NCI-H2107 treated with DMSO at 0.1 percent for 48 hours (cell line): ENCODE data around the gene CYP1A1.
"Not testable (repeated sequence)": the region's sequence is repeated elsewhere in the genome, so short reads cannot be mapped to it uniquely, and the experiment has no call there.

ENCODE experiments used
- DNase-seq: peaks from one replicate; lab custom pipeline; 2025; ENCODE audit not compliant: unreplicated experiment; lab: John Stamatoyannopoulos, UW

CYP1A1 gene

DNA sequence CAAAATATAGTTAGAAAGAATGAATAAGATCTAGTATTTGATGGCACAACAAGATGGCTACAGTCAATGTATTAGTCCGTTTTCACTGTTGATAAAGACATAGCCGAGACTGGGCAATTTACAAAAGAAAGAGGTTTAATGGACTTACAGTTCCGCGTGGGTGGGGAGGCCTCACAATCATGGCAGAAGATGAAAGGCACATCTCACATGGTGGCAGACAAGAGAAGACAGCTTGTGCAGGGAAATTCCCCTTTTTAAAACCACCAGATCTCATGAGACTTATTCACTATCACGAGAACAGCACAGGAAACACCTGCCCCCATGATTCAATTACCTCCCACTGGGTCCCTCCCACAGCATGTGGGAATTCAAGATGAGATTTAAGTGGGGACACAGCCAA lies 12.9 kb upstream of the CYP1A1 start:
- DNase-seq: not testable (repeated sequence)

DNA sequence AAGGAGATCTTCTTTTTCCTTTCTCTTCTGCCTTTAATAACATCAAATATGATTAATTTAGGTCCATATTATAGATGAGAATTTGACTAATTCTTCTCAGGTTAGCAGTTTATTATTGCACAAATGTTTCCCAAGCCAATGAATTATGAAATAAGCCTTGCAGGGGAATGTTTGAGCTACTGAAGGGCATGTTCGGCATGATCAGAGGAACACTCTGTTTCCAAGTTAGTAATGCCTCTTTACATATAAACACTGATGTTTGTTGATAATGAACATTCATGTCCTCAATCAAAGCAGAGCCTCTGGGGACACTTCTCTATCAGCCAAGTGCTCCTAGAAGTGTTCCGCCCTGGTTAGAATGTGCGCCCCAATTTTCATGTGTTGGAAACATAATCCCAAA lies 10.0 kb upstream of the CYP1A1 start:
- DNase-seq: no peak

DNA sequence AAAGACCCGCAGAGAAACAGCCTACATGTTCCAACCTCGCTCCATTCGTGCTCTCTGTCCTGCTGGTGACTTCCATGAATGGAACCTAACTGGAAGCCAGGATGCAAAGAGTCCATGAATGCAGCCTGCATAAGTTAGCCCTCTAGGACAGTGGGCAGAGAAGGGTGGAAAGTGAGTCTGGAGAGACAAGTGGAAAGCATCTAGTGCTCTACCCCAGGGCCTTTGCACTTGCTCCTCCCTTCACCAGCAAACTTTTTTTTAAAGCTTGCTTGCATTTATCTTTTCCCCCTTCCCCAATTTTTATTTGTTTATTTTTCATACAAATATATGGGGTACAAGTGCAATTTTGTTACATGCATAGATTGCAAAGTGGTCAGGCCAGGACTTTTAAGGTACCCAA lies 7.9 kb upstream of the CYP1A1 start:
- no peak for DNase-seq

DNA sequence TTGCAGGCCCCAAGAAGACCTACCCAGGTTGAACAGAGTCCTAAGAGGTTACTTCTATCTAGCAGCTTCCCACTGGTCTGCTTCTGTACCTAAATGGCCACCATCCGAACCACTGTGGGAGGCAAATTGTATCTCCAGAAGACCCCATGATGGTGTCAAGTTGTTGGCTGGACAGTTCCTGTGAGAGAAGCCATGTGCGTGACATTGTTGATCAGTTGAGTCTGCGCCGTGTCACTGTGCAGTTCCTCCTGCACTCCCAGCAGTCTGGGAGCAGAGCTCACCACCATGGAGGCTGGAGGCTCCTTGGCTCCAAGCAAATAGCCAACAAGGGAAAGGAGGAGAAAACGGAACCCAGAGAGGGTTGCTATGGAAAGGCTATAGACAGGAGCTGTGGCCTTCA lies 7.5 kb upstream of the CYP1A1 start:
- no peak for DNase-seq

DNA sequence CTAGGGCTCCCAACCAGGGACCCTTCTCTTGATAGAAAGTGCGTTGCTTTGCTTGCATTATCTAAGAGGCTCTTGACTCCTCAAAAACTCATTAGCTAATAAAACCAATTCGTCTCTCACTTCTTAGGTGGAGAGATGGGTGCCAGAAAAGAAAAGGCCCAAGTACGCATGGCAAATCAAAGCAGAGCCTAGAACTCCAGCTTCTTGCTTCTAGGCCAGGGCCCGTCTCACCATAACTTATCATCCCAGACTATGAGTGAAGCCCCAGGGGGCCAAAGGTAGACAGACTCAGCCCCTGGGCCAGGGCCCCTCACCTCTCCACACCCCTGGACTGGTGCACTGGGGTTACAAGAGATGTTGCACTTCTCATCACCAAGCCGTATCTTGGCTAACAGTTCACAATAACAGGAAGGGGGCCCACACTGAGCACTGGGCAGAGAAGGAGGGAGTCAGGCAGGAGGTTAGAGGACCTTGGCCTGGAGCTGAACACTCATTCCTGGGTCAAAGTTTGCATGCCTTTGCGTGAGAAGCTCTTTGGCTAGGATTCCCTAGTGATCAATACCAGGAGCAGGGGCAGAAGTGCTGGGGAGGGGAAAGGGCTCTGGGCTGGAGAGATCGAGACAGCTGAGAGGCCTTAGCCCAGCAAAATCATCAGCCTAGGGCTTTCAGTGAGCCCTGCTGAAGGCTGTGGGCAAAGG lies 5.4 kb upstream of the CYP1A1 start:
- DNase-seq: no peak

DNA sequence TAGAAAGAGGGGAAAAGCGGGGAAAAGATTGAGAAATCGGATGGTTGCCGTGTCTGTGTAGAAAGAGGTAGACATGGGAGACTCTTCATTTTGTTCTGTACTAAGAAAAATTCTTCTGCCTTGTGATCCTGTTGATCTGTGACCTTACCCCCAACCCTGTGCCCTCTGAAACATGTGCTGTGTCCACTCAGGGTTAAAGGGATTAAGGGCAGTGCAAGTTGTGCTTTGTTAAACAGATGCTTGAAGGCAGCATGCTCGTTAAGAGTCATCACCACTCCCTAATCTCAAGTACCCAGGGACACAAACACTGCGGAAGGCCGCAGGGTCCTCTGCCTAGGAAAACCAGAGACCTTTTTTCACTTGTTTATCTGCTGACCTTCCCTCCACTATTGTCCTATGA lies 4.0 kb upstream of the CYP1A1 start:
- DNase-seq: not testable (repeated sequence)

DNA sequence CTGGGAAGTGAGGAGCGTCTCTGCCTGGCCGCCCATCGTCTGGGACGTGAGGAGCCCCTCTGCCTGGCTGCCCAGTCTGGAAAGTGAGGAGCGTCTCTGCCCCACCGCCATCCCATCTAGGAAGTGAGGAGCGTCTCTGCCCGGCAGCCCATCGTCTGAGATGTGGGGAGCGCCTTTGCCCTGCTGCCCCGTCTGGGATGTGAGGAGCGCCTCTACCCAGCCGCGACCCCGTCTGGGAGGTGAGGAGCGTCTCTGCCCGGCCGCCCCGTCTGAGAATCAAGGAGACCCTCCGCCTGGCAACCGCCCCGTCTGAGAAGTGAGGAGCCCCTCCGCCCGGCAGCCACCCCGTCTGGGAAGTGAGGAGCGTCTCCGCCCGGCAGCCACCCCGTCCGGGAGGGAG lies 3.4 kb upstream of the CYP1A1 start:
- not testable (repeated sequence) for DNase-seq

DNA sequence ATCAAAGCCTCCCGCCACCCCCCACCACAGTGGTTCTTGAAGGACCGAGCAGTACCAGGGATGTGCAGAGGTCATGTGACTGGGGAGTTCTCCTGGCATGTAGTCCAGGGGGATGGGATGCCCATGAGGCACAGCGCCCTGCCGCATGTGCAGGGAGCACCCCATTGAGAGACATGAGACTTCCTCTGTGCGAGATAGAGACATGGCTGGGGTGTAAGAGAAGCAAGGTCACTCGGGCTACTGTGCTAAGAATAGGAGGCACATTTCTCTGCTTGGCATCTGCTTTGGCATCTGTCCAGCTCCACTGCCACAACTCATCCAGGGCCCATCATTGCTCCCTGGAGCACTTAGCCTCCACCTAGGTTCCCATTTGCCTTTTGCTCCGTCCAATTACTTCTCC lies 2.4 kb upstream of the CYP1A1 start:
- DNase-seq: no peak

DNA sequence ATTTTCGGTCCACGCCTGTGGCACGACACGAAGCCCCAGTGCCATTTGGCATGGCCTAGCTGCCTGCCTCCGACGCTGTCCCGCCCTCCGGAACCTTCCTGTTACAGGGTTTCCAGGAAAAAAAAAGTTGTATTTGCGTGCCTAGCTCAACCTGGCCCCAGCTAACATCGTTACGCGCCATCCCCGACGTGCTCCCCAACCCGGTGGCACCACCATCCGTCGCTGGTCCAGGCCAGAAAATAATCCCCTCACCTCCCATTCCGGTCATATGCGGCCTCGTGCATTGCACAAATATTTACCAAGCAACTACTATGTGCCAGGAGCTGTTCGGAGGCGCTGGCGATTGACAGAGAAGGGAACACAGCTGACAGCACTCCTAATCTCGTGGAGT lies 1.4 kb upstream of the CYP1A1 start:
- DNase-seq: no peak

DNA sequence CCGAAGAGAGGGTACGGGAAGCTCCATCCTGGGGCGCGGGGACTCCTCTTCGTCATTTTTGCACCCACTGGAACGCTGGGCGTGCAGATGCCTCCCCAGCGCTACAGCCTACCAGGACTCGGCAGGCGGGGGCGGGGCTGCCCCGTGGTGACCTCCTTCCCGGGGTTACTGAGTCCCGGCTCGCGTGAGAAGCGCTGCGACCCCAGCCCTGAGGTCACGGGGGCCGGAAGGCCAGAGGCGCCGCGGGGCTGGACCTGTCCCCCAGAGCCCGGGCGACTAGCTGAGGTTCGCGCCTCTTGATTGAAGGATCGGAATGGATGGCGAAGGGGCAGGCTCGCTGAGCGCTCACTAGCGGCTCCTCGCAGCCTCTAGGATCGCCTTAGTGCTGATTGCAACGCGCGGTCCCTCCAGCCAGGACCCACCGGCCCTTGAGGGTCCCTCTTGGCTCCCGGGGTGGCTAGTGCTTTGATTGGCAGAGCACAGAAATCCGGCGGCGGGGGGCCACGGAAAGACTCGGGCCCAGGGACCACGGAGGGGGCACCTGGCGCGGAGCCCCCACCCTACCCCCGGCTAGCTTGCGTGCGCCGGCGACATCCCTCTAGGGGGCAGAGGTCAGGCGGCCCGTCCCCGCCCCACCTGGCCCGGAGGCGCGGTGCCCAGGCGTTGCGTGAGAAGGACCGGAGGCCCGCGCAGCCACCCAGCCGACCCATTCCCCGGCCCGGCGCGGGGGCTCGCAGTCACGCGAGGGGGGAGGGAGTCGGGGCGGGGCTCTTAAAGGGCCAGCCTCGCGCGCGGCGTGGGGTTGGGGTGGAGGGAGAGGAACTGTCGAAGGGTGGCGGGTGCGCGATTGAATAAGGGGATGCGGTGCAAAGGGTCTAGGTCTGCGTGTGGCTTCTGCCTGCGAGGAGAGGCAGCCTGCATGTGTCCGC lies 781 bp upstream of the CYP1A1 start:
- DNase-seq: no peak

DNA sequence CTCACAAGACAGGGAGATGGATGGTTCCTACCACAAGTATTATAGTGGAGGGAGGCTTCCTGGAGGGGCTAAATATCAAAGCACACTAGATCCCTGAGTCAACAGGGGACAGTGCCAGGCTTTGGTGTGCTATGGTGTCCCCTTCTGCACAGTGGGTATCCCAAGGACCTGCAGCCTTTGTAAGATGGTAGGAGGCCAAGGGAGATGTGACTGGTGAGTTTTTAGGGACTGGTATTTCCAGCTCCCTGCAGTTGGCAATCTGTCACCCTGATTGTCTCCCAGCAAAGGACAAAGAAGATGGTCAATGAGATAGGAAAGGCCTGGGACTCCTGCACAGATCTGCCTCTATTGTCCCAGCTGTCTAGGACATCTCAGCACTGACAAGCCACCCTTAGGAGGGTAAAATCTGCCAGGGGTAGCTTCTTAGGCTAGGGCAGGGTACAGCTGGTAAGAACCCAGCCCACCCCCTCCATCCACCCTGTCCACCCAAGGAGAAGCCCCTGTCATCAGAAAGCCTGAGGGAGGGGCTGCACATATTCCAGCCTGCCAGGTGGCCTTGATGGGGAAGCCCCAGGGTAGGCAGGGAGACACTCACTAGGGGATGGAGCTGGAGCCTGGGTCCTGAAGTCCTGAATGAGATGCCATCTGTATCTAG lies 631 bp downstream of the CYP1A1 start:
- no peak for DNase-seq

DNA sequence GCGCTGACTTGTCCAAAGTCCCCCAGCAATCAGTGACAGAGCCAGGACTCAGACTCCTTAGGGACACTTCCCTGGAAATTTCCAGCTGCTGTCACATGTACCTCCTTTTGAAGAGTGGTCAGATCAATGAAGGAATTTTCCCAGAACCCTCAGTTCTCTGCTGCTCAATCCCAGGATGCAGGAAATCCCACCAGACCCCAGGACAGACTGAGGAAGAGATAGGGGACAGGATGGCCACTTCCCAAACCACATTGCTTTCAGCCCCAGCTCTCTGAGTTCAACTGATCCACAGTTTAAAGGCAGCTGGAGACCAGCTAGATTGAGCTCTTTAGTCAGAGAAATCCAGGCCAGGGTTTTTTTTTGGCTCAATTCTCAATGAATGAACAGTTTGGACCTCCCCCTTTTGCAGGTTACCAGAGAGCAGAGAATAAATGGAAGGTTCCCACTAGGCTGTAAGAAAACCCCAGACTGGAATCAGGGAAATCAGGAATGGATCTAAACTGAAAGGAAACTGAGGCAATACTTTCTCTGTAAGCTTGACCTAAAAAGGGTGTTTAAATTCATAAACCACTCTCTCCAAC lies 1.5 kb downstream of the CYP1A1 start:
- DNase-seq: peak; percentile 13

DNA sequence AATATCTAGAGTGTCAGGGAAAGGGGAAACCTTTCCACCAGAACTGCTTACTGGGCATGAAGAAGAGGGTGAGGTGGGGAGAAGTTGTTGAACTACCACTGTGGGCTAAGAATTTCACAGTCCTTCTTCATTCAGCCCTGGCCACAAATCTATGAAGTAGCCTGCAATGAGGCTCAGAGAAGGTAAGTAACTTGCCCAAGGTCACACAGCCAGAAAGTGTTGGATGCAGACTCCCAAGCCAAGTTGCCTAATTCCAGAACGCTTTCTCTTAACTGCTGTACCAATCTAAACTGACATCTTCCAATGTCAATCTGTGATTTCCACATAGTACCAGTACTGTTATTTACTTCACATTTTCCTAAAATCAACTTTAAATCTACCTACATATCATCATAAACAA lies 2.1 kb downstream of the CYP1A1 start:
- DNase-seq: no peak

DNA sequence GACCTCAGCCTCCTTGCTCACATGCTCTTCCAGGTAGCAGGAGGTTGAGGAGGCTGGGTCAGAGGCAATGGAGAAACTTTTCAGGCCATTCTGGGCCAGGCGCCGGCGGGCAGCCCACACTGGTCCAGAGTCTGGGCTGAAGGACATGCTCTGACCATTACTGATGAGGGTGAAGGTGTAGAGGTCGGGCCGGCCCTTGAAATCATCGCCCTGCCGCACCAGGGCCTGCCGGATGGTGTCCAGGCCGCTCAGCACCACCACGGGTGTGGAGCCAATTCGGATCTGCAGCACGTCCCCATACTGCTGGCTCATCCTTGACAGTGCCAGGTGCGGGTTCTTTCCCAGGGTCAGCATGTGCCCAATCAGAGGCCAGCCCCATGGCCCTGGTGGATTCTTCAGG lies 2.7 kb downstream of the CYP1A1 start:
- DNase-seq: no peak

DNA sequence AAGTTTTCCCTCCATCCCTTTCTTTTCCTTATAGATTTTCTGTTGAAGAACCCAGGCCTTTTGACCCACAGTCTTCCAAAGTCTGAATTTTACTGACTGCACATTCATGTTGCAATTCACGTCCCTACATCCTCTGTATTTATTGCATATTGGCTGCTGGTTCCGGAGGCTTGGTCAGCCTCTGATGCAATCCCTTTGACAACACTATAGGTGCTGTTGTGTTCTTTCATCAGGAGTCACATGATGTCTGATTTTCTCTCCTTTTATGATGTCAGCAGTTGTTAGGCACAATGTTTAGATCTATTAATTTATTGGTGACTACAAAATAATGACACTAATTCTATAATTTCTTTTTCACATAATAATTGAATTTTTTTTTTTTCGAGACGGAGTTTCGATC lies 8.7 kb downstream of the CYP1A1 start:
- DNase-seq: no peak

DNA sequence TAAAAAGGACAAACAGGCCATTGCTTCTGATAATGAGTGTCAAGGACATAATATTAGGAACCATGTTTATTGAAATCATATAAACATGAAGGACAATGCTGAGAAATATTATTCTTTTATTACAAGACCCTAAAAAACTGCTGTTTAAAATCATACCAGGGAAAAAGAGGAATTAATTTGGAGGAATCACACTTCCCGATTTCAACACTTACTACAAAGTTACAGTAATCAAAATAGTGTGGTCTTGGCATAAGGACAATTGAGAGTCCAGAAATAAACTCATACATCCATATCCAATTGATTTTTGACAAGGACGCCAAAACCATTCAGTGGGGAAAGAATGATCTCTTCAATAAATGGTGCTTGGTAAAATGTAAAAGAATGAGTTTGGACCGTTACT lies 13.0 kb downstream of the CYP1A1 start:
- DNase-seq: no peak

DNA sequence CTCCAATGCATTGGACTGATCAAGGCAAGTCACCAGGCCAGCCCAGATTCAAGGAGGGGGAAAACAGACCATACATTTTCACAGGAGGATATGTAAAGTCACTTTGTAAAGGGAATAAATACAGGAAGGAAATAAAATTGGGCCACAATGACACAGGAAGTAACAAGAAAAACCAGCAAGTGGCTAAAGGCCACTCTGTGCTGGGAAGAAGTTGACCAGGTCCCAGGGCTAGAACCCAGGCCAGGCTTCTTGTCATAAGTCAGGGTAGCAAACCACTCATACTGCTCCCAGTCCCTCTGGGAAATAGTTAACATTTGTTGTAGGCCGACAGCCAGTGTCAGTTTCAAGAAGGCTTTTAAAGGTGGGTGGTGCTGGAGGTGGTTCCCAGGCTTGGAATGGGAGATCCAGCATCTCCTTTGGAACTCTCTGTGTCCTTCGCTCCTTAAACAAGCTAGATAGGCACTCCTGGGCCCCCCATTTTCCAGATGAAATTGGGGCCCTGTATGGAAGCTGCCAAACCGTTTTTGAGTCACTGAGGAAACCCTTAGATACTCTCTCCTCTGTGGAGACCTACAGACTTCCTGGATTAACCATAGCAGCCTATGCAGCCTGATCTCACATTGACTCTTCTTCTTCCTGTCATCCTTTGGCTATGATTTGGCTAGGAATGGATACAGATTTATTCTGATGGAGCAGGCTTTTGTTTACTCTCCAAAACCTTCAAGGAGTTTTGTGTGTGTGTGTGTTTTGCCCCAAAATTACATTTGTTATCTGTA lies 14.8 kb downstream of the CYP1A1 start:
- DNase-seq: no peak

DNA sequence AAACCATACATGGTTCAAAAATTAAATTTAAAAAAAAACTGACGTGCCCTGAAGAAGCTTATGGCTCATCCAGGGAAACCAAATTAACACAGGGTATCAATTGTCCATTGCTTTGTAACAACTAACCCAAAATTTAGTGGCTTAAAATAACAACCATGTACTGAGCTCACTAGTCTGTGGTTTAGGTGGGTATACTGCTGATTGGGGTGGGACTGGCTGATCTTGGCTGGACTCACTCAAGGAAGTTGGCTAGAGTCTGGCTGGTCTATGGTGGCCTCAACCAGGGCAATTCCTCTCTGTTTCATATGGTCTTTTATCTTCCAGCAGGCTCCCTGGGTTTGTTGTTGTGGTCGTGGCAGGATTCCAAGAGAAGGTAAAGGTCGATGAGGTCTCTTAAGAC lies 15.4 kb downstream of the CYP1A1 start:
- DNase-seq: no peak

DNA sequence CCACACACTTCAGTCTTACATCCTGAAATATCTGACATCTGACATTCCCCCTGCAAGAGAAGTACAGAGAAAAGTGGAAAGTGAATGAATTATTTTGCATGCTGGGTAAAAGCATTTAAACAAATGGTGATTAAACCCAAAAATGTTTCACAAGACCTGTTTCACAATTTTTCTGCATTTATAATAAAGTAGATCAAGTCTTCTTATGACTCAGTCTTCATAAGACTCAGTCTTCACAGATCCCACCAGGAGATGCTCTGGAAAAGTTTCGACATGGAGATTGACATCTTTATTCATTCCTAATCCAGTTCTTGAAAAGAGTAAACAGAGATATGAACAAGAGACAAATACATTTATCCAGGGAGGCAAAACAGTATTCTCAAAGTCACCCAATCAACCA lies 16.3 kb downstream of the CYP1A1 start:
- no peak for DNase-seq

DNA sequence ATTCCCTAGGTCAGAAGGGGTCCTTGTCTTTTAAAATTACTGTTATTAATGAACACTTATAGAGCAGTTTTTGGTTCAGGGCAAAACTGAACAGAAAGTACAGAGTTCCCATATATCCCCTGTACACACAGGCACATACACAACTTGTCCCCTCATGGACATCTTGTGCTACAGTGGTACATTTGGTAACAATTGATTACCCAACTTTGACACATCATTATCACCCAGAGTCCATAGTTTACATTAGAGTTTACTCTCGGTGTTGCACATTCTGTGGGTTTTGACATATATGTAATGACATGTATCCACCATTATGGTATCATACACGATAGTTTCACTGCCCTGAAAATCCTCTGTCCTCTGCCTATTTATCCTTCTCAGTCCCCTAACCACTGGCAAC lies 28.5 kb downstream of the CYP1A1 start:
- DNase-seq: no peak

DNA sequence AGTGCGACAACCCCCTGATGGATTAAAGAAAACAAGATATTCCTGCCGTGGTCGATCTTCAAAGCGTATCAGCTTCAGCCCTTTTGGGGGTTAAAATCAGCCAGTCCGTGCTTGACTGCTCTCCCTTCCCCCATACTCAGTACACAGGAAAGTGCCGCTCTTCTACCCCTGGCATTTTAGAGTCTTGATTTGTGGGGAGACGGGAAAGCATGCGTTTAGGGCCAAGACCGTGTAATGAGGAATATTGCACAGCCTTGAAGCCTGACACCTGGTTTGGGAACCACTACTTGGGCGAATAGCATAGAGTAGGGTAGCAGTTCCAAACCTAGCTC lies 29.0 kb downstream of the CYP1A1 start:
- DNase-seq: no peak
